Endothelial cell of umbilical vein (primary cell): ENCODE data around the gene DDX27. TPM values are rescaled to one million over a fixed set of nuclear protein-coding genes. Genes with fewer than 3 reads are reported as not detected.

Experiments
- BruUV-seq: library from RNA; stranded (reverse); fragments of 400-500 nt; replicated peaks from 2 replicates; lab custom pipeline; 2021; lab: Mats Ljungman, UMichigan
- CTCF ChIA-PET: fragments of 300-600, 350-600 bp; sonication (Branson Sonifier 250); formaldehyde crosslinking; loops from one replicate; lab custom pipeline; 2021; ENCODE audit warnings: antibody characterized with exemption, inconsistent platforms; lab: Charles Lee
- POLR2A ChIA-PET: fragments of 300-600, 350-600 bp; sonication (Branson Sonifier 250); formaldehyde crosslinking; loops from one replicate; lab custom pipeline; 2021; ENCODE audit warnings: antibody characterized with exemption, inconsistent platforms; lab: Charles Lee
- DNase-seq: peaks from one replicate; pipeline ENCODE4 v3.0.0-alpha.2; 2011; ENCODE audit warnings: low read depth, low spot score
- FAIRE-seq: peaks from 2 replicates; lab custom pipeline; 2011; peaks lifted over from hg19 to GRCh38; lab: Jason Lieb, UNC
- H2AFZ ChIP-seq: 2 replicates; pipeline ENCODE4 v1.6.0; 2012; ENCODE audit warnings: low read depth, low read length, control low read depth, inconsistent platforms
- H3K27ac ChIP-seq: 2 replicates; pipeline ENCODE4 v1.5.1; 2011; ENCODE audit warnings: low read depth, mild to moderate bottlenecking, control low read depth, low read length, moderate library complexity; ENCODE audit not compliant: insufficient read depth
- H3K27me3 ChIP-seq, 2 experiments: 2 replicates each; pipeline versions ENCODE4 v1.6.0 to v1.6.1; 2011; ENCODE audit warnings: low read length in 2 of 2, mixed read lengths in 1 of 2; ENCODE audit not compliant: control insufficient read depth in 2 of 2, insufficient read depth in 2 of 2
- H3K36me3 ChIP-seq, 2 experiments: 2 replicates in 1 of 2; 3 replicates in 1 of 2; pipeline ENCODE4 v1.5.1; 2011; ENCODE audit warnings: low read length in 2 of 2, mild to moderate bottlenecking in 1 of 2, moderate library complexity in 1 of 2; ENCODE audit not compliant: control insufficient read depth in 2 of 2, insufficient read depth in 2 of 2; ENCODE audit errors: extremely low read depth in 1 of 2
- H3K4me1 ChIP-seq: 3 replicates; pipeline ENCODE4 v1.5.1; 2011; ENCODE audit warnings: mild to moderate bottlenecking, low read length; ENCODE audit not compliant: control insufficient read depth, insufficient read depth; ENCODE audit errors: extremely low read depth
- H3K4me2 ChIP-seq: 2 replicates; pipeline ENCODE4 v1.6.1; 2011; ENCODE audit warnings: low read length, control low read depth, mixed read lengths; ENCODE audit not compliant: insufficient read depth
- H3K4me3 ChIP-seq, 3 experiments: fragments of 200-600 bp in 1 of 3; sonication (generic), shearing (Covaris generic) in 1 of 3; replicated peaks in 1 of 3; 2 replicates each; pipeline ENCODE4 v1.5.1; 2011 to 2016; ENCODE audit warnings: control low read depth in 3 of 3, low read length in 3 of 3, mild to moderate bottlenecking in 2 of 3, inconsistent platforms in 1 of 3, low read depth in 1 of 3, moderate library complexity in 1 of 3; ENCODE audit not compliant: insufficient read depth in 1 of 3
- H3K79me2 ChIP-seq: 2 replicates; pipeline ENCODE4 v1.6.0; 2012; ENCODE audit warnings: low read length, inconsistent platforms; ENCODE audit not compliant: control insufficient read depth, insufficient read depth
- H3K9ac ChIP-seq: replicated peaks from 2 replicates; pipeline ENCODE3; 2011; ENCODE audit warnings: low read length, control low read depth; ENCODE audit not compliant: insufficient read depth; ENCODE audit errors: extremely low read depth
- H3K9me1 ChIP-seq: replicated peaks from 3 replicates; pipeline ENCODE4 v1.6.0; 2011; ENCODE audit warnings: mild to moderate bottlenecking, low read length; ENCODE audit not compliant: control insufficient read depth, insufficient read depth; ENCODE audit errors: extremely low read depth
- H3K9me3 ChIP-seq: replicated peaks from 2 replicates; pipeline ENCODE4 v1.5.1; 2012; ENCODE audit warnings: low read length, inconsistent platforms; ENCODE audit not compliant: control insufficient read depth, insufficient read depth
- H4K20me1 ChIP-seq: replicated peaks from 2 replicates; pipeline ENCODE3; 2011; ENCODE audit warnings: mild to moderate bottlenecking, low read length; ENCODE audit not compliant: control insufficient read depth, insufficient read depth; ENCODE audit errors: extremely low read depth
- CTCF ChIP-seq, 2 donors: IDR thresholded peaks; 1 replicate in 1 of 2; 2 replicates in 1 of 2; pipeline ENCODE4 v1.5.1; 2011; ENCODE audit warnings: low read length in 2 of 2, mild to moderate bottlenecking in 2 of 2, moderate library complexity in 2 of 2, control low read depth in 1 of 2, inconsistent platforms in 1 of 2, low read depth in 1 of 2; ENCODE audit not compliant: insufficient read depth in 1 of 2; ENCODE audit errors: extremely low read depth in 1 of 2
- EZH2 ChIP-seq: IDR thresholded peaks from 2 replicates; pipeline ENCODE4 v1.6.1; 2012; ENCODE audit warnings: borderline replicate concordance, low read depth, mild to moderate bottlenecking, moderate library complexity, low read length, inconsistent platforms; ENCODE audit not compliant: severe bottlenecking
- FOS ChIP-seq: IDR thresholded peaks from 2 replicates; pipeline ENCODE4 v1.6.1; 2011; ENCODE audit warnings: mild to moderate bottlenecking, low read length, moderate library complexity, borderline replicate concordance; ENCODE audit not compliant: insufficient read depth
- GATA2 ChIP-seq: IDR thresholded peaks from 2 replicates; pipeline ENCODE4 v1.7.0; 2011; ENCODE audit warnings: low read depth, mild to moderate bottlenecking, moderate library complexity, mixed read lengths, low read length; ENCODE audit not compliant: insufficient read length, insufficient read depth
- JUN ChIP-seq: IDR thresholded peaks from 2 replicates; pipeline ENCODE4 v1.6.1; 2011; ENCODE audit warnings: borderline replicate concordance, low read depth; ENCODE audit not compliant: insufficient read length, insufficient read depth
- MAX ChIP-seq: IDR thresholded peaks from 2 replicates; pipeline ENCODE4 v1.6.1; 2011; ENCODE audit not compliant: insufficient read depth, insufficient read length
- MYC ChIP-seq: IDR thresholded peaks from one replicate; pipeline ENCODE4 v1.6.1; 2011; ENCODE audit warnings: mild to moderate bottlenecking, low read depth, low read length
- POLR2A ChIP-seq: IDR thresholded peaks from 2 replicates; pipeline ENCODE4 v1.6.1; 2012; ENCODE audit warnings: low read depth, mild to moderate bottlenecking, control low read depth, low read length
- POLR2AphosphoS5 ChIP-seq: IDR thresholded peaks from 2 replicates; pipeline ENCODE4 v1.6.1; 2012; ENCODE audit warnings: low read depth, mild to moderate bottlenecking, control low read depth, low read length, moderate library complexity; ENCODE audit not compliant: insufficient read depth
- dilution Hi-C: fragments of 300-500 bp; cut with MboI; formaldehyde crosslinking; loops from one replicate; pipeline ENCODE4 v1.15.0; 2019; ENCODE audit warnings: low sequenced_read_pairs; ENCODE audit not compliant: extremely low pct_ligation_motif_present
- intact Hi-C: fragments of 100-400 bp; cut with micrococcal nuclease; formaldehyde crosslinking; loops from one replicate; pipeline ENCODE4 v1.10.0; 2022
- polyA plus RNA-seq, 4 experiments: library from polyadenylated mRNA; depleted of rRNA in 3 of 4; stranded (reverse) in 3 of 4; unstranded in 1 of 4; fragments of >200 nt; gene quantifications; 2 replicates each; pipeline versions ENCODE4 v1.2.1 to v1.2.3, GENCODE V29; 2011 to 2012; ENCODE audit warnings: missing spikeins in 1 of 4
- total RNA-seq: library from RNA; stranded (reverse); gene quantifications from 2 replicates; pipeline ENCODE4 v1.2.3, GENCODE V29; 2021

The DDX27 gene
- total and polyA plus RNA-seq, 2 donors (not counting 3 experiments of a cell fraction or from before 2014, with no cell fraction given): 24.0 to 25.7 TPM

GRCh38 chr20:49169547-49169946, 49.7 kb upstream of the DDX27 start:
- ChIA-PET CTCF (no interaction called here), POLR2A (no interaction called here)
- Histone ChIP-seq H3K36me3 (peaks cover 2 to 3% of the 10 kb centered on the region in 2 experiments), H3K4me2 (no peak overlapping the region), H3K79me2 (peaks cover 75% of the 10 kb centered on the region), H3K4me3 (no peak overlapping the region), H2AFZ (no peak overlapping the region), H3K4me1 (no peaks in the 10 kb centered on the region), H3K27me3 (no peaks in the 10 kb centered on the region), H3K9me1 (no peaks in the 10 kb centered on the region), H3K27ac (no peak overlapping the region), H3K9me3 (no peaks in the 10 kb centered on the region), H3K9ac (no peak overlapping the region), H4K20me1 (peaks cover 6% of the 10 kb centered on the region)
- FAIRE-seq (no peak), DNase-seq (no peak)
- BruUV-seq: no TSS peak
- intact Hi-C loops (no loop called here), dilution Hi-C loops (no loop called here)
- no peak for TF ChIP-seq JUN

GRCh38 chr20:49170714-49171113, 48.5 kb upstream of the DDX27 start:
- intact Hi-C loops: no loop called here
- dilution Hi-C loops: no loop called here
- Histone ChIP-seq H3K27ac (no peak overlapping the region), H3K36me3 (peaks cover 2 to 3% of the 10 kb centered on the region in 2 experiments), H3K9me3 (no peaks in the 10 kb centered on the region), H3K4me2 (no peak overlapping the region), H3K9me1 (no peaks in the 10 kb centered on the region), H2AFZ (no peak overlapping the region), H4K20me1 (peaks cover 6% of the 10 kb centered on the region), H3K4me3 (no peak overlapping the region), H3K9ac (no peak overlapping the region), H3K79me2 (peaks cover 77% of the 10 kb centered on the region), H3K4me1 (no peaks in the 10 kb centered on the region), H3K27me3 (no peaks in the 10 kb centered on the region)
- FAIRE-seq (no peak), DNase-seq (no peak)
- ChIA-PET POLR2A (no interaction called here), CTCF (no interaction called here)
- TF ChIP-seq FOS: no peak
- no peak for TF ChIP-seq MYC
- TF ChIP-seq POLR2AphosphoS5: no peak
- no peak for TF ChIP-seq EZH2
- no peak for TF ChIP-seq POLR2A
- no peak for TF ChIP-seq MAX
- TF ChIP-seq CTCF (IDR thresholded peaks at IDR 0.05; ENCODE audit: extremely low read depth in 1 of 2, insufficient read depth in 1 of 2, low read depth in 1 of 2, low read length in 2 of 2): no peak
- TF ChIP-seq JUN: no peak
- no peak for TF ChIP-seq GATA2
- no TSS peak for BruUV-seq
